WTC11 (cell line): ENCODE measurements around the gene RSBN1L. TPM values are rescaled to one million over a fixed set of nuclear protein-coding genes. Genes with fewer than 3 reads are reported as not detected.
"Not testable (repeated sequence)": the region's sequence is repeated elsewhere in the genome, so short reads cannot be mapped to it uniquely, and the experiment has no call there.

ENCODE experiments used
- ATAC-seq: fragments of 200-7000 bp; cut with Tn5 transposase; 2 replicates; pipeline ENCODE4 v1.10.0; 2021; ENCODE audit warnings: mild to moderate bottlenecking, moderate library complexity
- CTCF ChIA-PET: fragments of 300-600 bp; sonication (Branson Sonifier 250); formaldehyde crosslinking; loops from one replicate; lab custom pipeline; 2021; ENCODE audit warnings: antibody characterized with exemption; lab: Charles Lee
- POLR2A ChIA-PET: fragments of 350-600 bp; sonication (Branson Sonifier 250); formaldehyde crosslinking; loops from one replicate; lab custom pipeline; 2021; ENCODE audit warnings: antibody characterized with exemption; lab: Charles Lee
- DNase-seq: peaks from one replicate; pipeline ENCODE4 v3.0.0; 2021; ENCODE audit warnings: low spot score
- H3K27ac Mint-ChIP-seq: 2 replicates; pipeline ENCODE4 v1.8.0; 2021; ENCODE audit warnings: mixed read lengths
- H3K27me3 Mint-ChIP-seq: 2 replicates; pipeline ENCODE4 v1.8.0; 2021; ENCODE audit warnings: low read depth, mild to moderate bottlenecking, moderate library complexity, mixed read lengths
- H3K36me3 Mint-ChIP-seq: 2 replicates; pipeline ENCODE4 v1.8.0; 2021; ENCODE audit warnings: mixed read lengths
- H3K4me1 Mint-ChIP-seq: 2 replicates; pipeline ENCODE4 v1.8.0; 2022; ENCODE audit warnings: mixed read lengths
- H3K4me3 Mint-ChIP-seq: 2 replicates; pipeline ENCODE4 v1.8.0; 2021; ENCODE audit warnings: mild to moderate bottlenecking, moderate library complexity, mixed read lengths
- H3K9me3 Mint-ChIP-seq: 2 replicates; pipeline ENCODE4 v1.8.0; 2021; ENCODE audit warnings: mixed read lengths
- FOXK1 ChIP-seq: sonication (generic); formaldehyde crosslinking; IDR thresholded peaks from 2 replicates; pipeline ENCODE4 v1.8.0; 2022; ENCODE audit warnings: mild to moderate bottlenecking, moderate library complexity, missing genetic modification reagents
- IRF2 ChIP-seq: sonication (generic); formaldehyde crosslinking; IDR thresholded peaks from 2 replicates; pipeline ENCODE4 v1.8.0; 2022; ENCODE audit warnings: low read depth, missing genetic modification reagents, borderline replicate concordance
- MXD4 ChIP-seq: fragments of 250-450 bp; sonication (Bioruptor Pico); IDR thresholded peaks from 2 replicates; pipeline ENCODE4 v1.8.0; 2021; ENCODE audit warnings: mild to moderate bottlenecking, moderate library complexity, borderline replicate concordance
- OVOL2 ChIP-seq: fragments of 250-450 bp; sonication (Bioruptor Pico); IDR thresholded peaks from 2 replicates; pipeline ENCODE4 v1.9.0; 2021; ENCODE audit warnings: mild to moderate bottlenecking, borderline replicate concordance
- RORB ChIP-seq: fragments of 250-450 bp; sonication (Bioruptor Pico); IDR thresholded peaks from 2 replicates; pipeline ENCODE4 v1.9.0; 2021; ENCODE audit warnings: mild to moderate bottlenecking
- SMAD3 ChIP-seq: sonication (generic); formaldehyde crosslinking; IDR thresholded peaks from 2 replicates; pipeline ENCODE4 v1.8.0; 2022; ENCODE audit warnings: missing genetic modification reagents, mild to moderate bottlenecking, borderline replicate concordance
- SP1 ChIP-seq: sonication (generic); formaldehyde crosslinking; conservative IDR thresholded peaks from 2 replicates; pipeline ENCODE4 v1.8.1; 2022; ENCODE audit warnings: missing genetic modification reagents
- ZNF121 ChIP-seq: sonication (generic); formaldehyde crosslinking; IDR thresholded peaks from 2 replicates; pipeline ENCODE4 v1.8.0; 2023; ENCODE audit warnings: missing genetic modification reagents
- ZNF396 ChIP-seq: fragments of 250-450 bp; sonication (Bioruptor Pico); IDR thresholded peaks from 2 replicates; pipeline ENCODE4 v1.8.0; 2021; ENCODE audit warnings: mild to moderate bottlenecking, moderate library complexity, borderline replicate concordance
- total RNA-seq: library from RNA; stranded (reverse); gene quantifications from 3 replicates; pipeline ENCODE4 v1.2.3, GENCODE V29; 2021
- TF ChIP-seq, protein P1 (sequence below): sonication (generic); formaldehyde crosslinking; IDR thresholded peaks from 2 replicates; pipeline ENCODE4 v1.8.0; 2023; ENCODE audit warnings: missing genetic modification reagents, mild to moderate bottlenecking, borderline replicate concordance
- TF ChIP-seq, protein P2 (sequence below): fragments of 250-450 bp; sonication (Bioruptor Pico); conservative IDR thresholded peaks from 2 replicates; pipeline ENCODE4 v1.9.0; 2021; ENCODE audit warnings: mild to moderate bottlenecking
- TF ChIP-seq, protein P3 (sequence below): sonication (generic); formaldehyde crosslinking; IDR thresholded peaks from 2 replicates; pipeline ENCODE4 v1.8.1; 2022; ENCODE audit warnings: low read depth, mild to moderate bottlenecking, moderate library complexity, missing genetic modification reagents, borderline replicate concordance
- TF ChIP-seq, protein P4 (sequence below): sonication (generic); formaldehyde crosslinking; IDR thresholded peaks from 2 replicates; pipeline ENCODE4 v1.8.1; 2023; ENCODE audit warnings: mild to moderate bottlenecking, missing genetic modification reagents, moderate library complexity
- TF ChIP-seq, protein P5 (sequence below): fragments of 200-600 bp; IDR thresholded peaks from 2 replicates; pipeline ENCODE4 v1.8.0; 2022; ENCODE audit warnings: antibody characterized with exemption
- TF ChIP-seq, protein P6 (sequence below): sonication (generic); formaldehyde crosslinking; IDR thresholded peaks from 2 replicates; pipeline ENCODE4 v1.8.1; 2023; ENCODE audit warnings: mild to moderate bottlenecking, missing genetic modification reagents

The RSBN1L gene
- total RNA-seq, 1 experiment from 2014 or later = 16.8 TPM

DNA sequence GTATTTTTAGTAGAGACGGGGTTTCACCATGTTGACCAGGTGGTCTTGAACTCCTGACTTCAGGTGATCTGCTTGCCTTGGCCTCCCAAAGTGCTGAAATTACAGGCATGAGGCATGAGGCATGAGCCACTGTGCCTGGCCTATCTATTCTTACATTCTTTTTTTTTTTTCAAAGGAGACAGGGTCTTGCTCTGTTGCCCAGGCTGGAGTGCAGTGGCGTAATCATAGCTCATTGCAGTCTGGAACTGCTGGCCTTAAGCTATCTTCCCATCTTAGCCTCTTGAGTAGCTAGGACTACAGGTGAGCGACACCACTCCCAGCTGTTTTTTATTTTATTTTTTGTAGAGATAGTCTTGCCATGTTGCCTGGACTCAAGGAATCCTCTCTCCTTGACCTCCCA, 20.5 kb downstream of the RSBN1L start:
- CTCF ChIA-PET = no interaction called here
- DNase-seq = no peak
- H3K27ac Mint-ChIP-seq = no peak overlapping the region
- peaks cover 9% of the 10 kb centered on the region; the same call in 1 of the 2 replicates for H3K36me3 Mint-ChIP-seq
- H3K9me3 Mint-ChIP-seq = no peaks in the 10 kb centered on the region
- H3K27me3 Mint-ChIP-seq = no peaks in the 10 kb centered on the region
- TF ChIP-seq ZNF396 (CRISPR knock-in tag) (no peak), ZNF121 (CRISPR knock-in tag) (peak; percentile 85; the same call in 1 of the 2 replicates)
- TF ChIP-seq, protein P1, sequence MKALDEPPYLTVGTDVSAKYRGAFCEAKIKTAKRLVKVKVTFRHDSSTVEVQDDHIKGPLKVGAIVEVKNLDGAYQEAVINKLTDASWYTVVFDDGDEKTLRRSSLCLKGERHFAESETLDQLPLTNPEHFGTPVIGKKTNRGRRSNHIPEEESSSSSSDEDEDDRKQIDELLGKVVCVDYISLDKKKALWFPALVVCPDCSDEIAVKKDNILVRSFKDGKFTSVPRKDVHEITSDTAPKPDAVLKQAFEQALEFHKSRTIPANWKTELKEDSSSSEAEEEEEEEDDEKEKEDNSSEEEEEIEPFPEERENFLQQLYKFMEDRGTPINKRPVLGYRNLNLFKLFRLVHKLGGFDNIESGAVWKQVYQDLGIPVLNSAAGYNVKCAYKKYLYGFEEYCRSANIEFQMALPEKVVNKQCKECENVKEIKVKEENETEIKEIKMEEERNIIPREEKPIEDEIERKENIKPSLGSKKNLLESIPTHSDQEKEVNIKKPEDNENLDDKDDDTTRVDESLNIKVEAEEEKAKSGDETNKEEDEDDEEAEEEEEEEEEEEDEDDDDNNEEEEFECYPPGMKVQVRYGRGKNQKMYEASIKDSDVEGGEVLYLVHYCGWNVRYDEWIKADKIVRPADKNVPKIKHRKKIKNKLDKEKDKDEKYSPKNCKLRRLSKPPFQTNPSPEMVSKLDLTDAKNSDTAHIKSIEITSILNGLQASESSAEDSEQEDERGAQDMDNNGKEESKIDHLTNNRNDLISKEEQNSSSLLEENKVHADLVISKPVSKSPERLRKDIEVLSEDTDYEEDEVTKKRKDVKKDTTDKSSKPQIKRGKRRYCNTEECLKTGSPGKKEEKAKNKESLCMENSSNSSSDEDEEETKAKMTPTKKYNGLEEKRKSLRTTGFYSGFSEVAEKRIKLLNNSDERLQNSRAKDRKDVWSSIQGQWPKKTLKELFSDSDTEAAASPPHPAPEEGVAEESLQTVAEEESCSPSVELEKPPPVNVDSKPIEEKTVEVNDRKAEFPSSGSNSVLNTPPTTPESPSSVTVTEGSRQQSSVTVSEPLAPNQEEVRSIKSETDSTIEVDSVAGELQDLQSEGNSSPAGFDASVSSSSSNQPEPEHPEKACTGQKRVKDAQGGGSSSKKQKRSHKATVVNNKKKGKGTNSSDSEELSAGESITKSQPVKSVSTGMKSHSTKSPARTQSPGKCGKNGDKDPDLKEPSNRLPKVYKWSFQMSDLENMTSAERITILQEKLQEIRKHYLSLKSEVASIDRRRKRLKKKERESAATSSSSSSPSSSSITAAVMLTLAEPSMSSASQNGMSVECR (CRISPR knock-in tag) = no peak
- TF ChIP-seq, protein P2, sequence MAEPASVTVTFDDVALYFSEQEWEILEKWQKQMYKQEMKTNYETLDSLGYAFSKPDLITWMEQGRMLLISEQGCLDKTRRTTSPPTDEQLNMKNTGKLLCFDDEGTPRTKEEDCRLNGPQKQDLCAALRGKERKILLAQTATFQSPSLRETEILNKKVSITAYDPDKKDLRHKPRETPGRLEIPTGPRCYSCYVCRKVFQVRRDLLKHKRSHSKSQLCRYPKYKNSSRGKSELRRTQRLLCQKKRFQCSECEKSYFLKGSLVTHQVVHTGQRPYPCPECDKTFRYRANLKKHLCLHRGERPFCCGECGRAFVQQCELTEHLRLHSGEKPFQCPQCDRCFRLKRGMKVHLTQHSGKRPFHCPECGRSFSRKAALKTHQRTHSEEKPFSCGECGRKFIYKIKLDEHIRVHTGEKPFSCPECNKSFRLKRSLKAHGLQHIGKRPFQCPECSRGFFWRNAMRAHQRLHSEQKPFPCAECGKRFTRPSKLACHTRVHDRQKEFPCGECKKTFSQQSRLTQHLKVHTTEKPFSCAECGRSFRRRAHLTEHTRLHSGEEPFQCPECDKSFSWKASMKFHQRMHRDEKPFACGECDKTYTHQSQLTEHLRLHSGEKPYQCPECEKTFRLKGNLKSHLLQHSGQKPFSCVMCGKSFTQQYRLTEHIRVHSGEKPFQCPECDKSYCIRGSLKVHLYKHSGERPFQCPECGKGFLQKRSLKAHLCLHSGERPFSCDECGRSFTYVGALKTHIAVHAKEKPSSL (CRISPR knock-in tag) = no peak
- no peak for ATAC-seq
- POLR2A ChIA-PET = no interaction called here
- H3K4me3 Mint-ChIP-seq = no peak overlapping the region
- H3K4me1 Mint-ChIP-seq = peaks cover 2% of the 10 kb centered on the region

DNA sequence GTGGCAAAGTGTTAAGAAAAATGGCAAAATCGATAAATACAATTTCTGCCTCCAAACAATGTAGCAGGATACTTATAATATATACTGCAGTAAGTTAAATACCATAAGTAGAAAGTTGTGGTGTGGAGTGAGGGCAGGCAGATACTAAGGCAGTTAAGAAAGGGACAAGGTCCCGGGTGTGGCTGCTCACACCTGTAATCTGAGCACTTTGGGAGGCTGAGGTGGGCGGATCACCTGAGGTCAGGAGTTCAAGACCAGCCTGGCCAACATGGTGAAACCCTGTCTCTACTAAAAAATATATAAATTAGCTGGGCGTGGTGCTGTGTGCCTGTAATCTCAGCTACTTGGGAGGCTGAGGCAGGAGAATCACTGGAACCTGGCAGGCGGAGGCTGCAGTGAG, 21.3 kb downstream of the RSBN1L start:
- ATAC-seq, H3K27me3 Mint-ChIP-seq, H3K9me3 Mint-ChIP-seq, H3K4me1 Mint-ChIP-seq, POLR2A ChIA-PET, H3K4me3 Mint-ChIP-seq, DNase-seq, H3K36me3 Mint-ChIP-seq, H3K27ac Mint-ChIP-seq: not testable (repeated sequence)
- CTCF ChIA-PET = interaction anchor here (0.6 kb wide), 1 partner anchor 9 kb away, joined by 5 read pairs; no protein-coding TSS in a partner anchor

DNA sequence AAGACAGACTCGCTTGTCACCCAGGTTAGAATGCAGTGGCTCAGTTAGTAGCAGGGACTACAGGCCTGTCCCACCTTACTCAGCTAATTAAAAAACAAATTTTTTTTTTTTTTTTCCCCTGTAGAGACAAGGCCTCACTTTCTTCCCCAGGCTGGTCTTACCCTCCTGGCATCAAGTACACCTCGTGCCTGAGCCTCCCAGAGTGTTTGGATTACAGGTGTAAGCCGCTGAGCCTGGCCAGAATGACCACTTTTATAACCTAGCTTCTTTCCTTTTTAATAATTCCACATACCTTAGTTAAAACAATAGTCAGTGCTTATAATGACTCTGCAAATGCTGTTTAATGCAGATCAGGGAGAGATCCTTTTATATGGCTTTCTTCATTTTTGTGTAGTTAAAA, 31.3 kb downstream of the RSBN1L start:
- peaks cover 35% of the 10 kb centered on the region for H3K4me1 Mint-ChIP-seq
- TF ChIP-seq OVOL2 (CRISPR knock-in tag) (no peak), SP1 (CRISPR knock-in tag) (no peak), ZNF121 (CRISPR knock-in tag) (no peak), MXD4 (CRISPR knock-in tag) (no peak), RORB (CRISPR knock-in tag) (no peak), IRF2 (CRISPR knock-in tag) (no peak), SMAD3 (CRISPR knock-in tag) (no peak), FOXK1 (CRISPR knock-in tag) (no peak)
- TF ChIP-seq, protein P3, sequence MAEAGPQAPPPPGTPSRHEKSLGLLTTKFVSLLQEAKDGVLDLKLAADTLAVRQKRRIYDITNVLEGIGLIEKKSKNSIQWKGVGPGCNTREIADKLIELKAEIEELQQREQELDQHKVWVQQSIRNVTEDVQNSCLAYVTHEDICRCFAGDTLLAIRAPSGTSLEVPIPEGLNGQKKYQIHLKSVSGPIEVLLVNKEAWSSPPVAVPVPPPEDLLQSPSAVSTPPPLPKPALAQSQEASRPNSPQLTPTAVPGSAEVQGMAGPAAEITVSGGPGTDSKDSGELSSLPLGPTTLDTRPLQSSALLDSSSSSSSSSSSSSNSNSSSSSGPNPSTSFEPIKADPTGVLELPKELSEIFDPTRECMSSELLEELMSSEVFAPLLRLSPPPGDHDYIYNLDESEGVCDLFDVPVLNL = no peak
- TF ChIP-seq, protein P4, sequence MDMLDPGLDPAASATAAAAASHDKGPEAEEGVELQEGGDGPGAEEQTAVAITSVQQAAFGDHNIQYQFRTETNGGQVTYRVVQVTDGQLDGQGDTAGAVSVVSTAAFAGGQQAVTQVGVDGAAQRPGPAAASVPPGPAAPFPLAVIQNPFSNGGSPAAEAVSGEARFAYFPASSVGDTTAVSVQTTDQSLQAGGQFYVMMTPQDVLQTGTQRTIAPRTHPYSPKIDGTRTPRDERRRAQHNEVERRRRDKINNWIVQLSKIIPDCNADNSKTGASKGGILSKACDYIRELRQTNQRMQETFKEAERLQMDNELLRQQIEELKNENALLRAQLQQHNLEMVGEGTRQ = no peak
- TF ChIP-seq, protein P5, sequence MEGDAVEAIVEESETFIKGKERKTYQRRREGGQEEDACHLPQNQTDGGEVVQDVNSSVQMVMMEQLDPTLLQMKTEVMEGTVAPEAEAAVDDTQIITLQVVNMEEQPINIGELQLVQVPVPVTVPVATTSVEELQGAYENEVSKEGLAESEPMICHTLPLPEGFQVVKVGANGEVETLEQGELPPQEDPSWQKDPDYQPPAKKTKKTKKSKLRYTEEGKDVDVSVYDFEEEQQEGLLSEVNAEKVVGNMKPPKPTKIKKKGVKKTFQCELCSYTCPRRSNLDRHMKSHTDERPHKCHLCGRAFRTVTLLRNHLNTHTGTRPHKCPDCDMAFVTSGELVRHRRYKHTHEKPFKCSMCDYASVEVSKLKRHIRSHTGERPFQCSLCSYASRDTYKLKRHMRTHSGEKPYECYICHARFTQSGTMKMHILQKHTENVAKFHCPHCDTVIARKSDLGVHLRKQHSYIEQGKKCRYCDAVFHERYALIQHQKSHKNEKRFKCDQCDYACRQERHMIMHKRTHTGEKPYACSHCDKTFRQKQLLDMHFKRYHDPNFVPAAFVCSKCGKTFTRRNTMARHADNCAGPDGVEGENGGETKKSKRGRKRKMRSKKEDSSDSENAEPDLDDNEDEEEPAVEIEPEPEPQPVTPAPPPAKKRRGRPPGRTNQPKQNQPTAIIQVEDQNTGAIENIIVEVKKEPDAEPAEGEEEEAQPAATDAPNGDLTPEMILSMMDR = no peak
- TF ChIP-seq, protein P6, sequence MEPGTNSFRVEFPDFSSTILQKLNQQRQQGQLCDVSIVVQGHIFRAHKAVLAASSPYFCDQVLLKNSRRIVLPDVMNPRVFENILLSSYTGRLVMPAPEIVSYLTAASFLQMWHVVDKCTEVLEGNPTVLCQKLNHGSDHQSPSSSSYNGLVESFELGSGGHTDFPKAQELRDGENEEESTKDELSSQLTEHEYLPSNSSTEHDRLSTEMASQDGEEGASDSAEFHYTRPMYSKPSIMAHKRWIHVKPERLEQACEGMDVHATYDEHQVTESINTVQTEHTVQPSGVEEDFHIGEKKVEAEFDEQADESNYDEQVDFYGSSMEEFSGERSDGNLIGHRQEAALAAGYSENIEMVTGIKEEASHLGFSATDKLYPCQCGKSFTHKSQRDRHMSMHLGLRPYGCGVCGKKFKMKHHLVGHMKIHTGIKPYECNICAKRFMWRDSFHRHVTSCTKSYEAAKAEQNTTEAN = no peak
- TF ChIP-seq, all 79 proteins: peak for 0
- DNase-seq = no peak
- POLR2A ChIA-PET = no interaction called here
- Mint-ChIP-seq H3K27me3 (no peaks in the 10 kb centered on the region), H3K4me3 (no peak overlapping the region; the same call in 1 of the 2 replicates), H3K27ac (peak overlapping the region; percentile 97), H3K9me3 (no peaks in the 10 kb centered on the region), H3K36me3 (no peaks in the 10 kb centered on the region)
- CTCF ChIA-PET = no interaction called here
- ATAC-seq = no peak; the same call in 1 of the 2 replicates
